ENCODE measurements around the gene DGKG.

Gene DGKG

DNA sequence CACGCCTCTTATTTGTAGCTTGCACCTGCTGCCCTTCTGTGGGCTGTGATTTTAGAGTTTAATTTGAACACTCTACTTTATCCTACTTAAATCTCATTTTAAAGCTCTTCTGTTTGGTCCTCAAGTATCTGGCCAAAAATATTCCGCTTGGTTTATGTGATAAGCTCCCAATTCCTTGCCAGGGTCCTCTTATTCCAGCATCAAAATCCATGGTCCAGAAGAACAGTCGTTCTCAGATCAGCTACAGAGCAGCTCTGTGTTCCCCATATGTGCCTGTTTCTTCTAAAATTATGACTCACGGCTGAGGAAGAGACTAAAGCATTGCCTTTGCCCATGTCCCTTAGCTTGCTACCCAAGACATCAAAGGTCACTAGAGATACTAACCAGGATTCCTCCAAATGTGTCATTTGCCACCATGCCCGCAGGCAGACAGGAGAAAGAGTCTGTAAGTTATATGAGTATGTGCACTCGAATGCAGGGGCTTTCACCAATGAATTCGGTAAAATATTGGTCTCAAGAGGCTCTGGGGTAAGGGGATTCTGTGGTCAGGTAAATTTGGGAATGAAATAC, 137.9 kb downstream of the DGKG start:
- no peak overlapping the region for H3K9ac ChIP-seq (ENCODE audit: low read depth in 1 of 2, low read length in 2 of 2)
- H3K9me3 ChIP-seq (ENCODE audit: control insufficient read depth in 1 of 2, low read length in 2 of 2), result no peaks in the 10 kb centered on the region
- no peaks in the 10 kb centered on the region for H3K4me1 ChIP-seq (ENCODE audit: control insufficient read depth in 1 of 2, insufficient read depth in 2 of 2, low read length in 2 of 2)
- no peak overlapping the region for H3K4me3 ChIP-seq (ENCODE audit: low read depth in 1 of 2, low read length in 2 of 2)
- no peak overlapping the region for H3K27ac ChIP-seq (ENCODE audit: low read depth, low read length)
- H3K27me3 ChIP-seq (ENCODE audit: control insufficient read depth in 1 of 2, insufficient read depth in 2 of 2, low read length in 2 of 2), result no peaks in the 10 kb centered on the region
- no peaks in the 10 kb centered on the region for H3K36me3 ChIP-seq (ENCODE audit: control insufficient read depth in 1 of 2, insufficient read depth in 2 of 2, low read length in 2 of 2)

DNA sequence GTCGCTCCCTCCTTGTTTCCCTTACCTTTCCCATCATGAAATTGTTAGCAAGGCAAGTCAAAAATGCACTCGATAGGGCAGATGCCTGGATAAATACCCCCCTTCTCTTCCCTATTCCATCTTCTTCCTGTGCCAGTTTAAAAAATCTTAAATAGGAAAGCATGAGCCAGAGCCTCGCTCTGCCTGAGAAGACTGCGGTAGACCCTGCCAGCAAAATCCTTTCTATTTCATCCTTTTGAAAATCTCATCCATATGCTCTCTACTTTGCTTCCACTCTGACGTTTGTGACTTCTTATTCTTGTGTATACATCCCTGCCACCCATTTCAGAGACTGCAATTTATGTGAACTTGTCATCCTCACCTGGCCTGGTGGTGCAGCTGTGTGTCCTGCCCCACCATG, 138.6 kb downstream of the DGKG start:
- Histone ChIP-seq H3K4me3 (ENCODE audit: low read depth in 1 of 2, low read length in 2 of 2) (no peak overlapping the region), H3K36me3 (ENCODE audit: control insufficient read depth in 1 of 2, insufficient read depth in 2 of 2, low read length in 2 of 2) (no peaks in the 10 kb centered on the region), H3K4me1 (ENCODE audit: control insufficient read depth in 1 of 2, insufficient read depth in 2 of 2, low read length in 2 of 2) (no peaks in the 10 kb centered on the region), H3K9me3 (ENCODE audit: control insufficient read depth in 1 of 2, low read length in 2 of 2) (no peaks in the 10 kb centered on the region), H3K27ac (ENCODE audit: low read depth, low read length) (no peak overlapping the region), H3K27me3 (ENCODE audit: control insufficient read depth in 1 of 2, insufficient read depth in 2 of 2, low read length in 2 of 2) (no peaks in the 10 kb centered on the region), H3K9ac (ENCODE audit: low read depth in 1 of 2, low read length in 2 of 2) (no peak overlapping the region)

DNA sequence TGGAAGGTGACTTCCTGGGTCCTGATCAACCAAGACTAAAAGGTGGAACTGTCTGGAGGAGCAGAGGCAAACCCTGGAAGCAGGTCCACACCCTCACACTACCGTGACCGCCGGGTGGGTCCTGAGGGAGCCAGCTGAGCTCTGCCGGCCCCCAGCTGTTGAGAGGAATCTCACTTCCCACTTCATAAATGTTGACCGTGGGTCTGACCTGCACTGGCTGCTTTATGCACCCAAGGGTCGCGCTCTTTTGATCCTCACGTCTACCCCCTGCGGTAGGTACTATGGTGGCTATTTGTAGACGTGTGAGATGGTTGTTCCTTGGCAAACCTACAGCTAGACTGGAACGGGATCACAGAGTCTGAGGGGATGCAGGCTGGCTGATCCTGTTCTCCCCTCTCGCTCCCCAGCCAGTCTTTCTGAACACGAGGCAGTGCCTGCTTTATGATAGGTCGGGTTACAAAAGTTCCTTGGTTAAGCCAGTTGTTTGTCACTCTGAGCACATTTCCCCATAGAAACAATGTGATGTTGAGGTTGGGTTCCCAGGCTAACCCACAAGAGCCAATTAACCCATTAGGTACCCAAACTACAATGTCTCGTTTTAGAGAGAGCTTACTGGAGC, 140.2 kb downstream of the DGKG start:
- Histone ChIP-seq H3K36me3 (ENCODE audit: control insufficient read depth in 1 of 2, insufficient read depth in 2 of 2, low read length in 2 of 2) (no peaks in the 10 kb centered on the region), H3K9me3 (ENCODE audit: control insufficient read depth in 1 of 2, low read length in 2 of 2) (no peaks in the 10 kb centered on the region), H3K4me3 (ENCODE audit: low read depth in 1 of 2, low read length in 2 of 2) (no peak overlapping the region), H3K27me3 (ENCODE audit: control insufficient read depth in 1 of 2, insufficient read depth in 2 of 2, low read length in 2 of 2) (no peaks in the 10 kb centered on the region), H3K9ac (ENCODE audit: low read depth in 1 of 2, low read length in 2 of 2) (no peak overlapping the region), H3K4me1 (ENCODE audit: control insufficient read depth in 1 of 2, insufficient read depth in 2 of 2, low read length in 2 of 2) (no peaks in the 10 kb centered on the region), H3K27ac (ENCODE audit: low read depth, low read length) (no peak overlapping the region)

DNA sequence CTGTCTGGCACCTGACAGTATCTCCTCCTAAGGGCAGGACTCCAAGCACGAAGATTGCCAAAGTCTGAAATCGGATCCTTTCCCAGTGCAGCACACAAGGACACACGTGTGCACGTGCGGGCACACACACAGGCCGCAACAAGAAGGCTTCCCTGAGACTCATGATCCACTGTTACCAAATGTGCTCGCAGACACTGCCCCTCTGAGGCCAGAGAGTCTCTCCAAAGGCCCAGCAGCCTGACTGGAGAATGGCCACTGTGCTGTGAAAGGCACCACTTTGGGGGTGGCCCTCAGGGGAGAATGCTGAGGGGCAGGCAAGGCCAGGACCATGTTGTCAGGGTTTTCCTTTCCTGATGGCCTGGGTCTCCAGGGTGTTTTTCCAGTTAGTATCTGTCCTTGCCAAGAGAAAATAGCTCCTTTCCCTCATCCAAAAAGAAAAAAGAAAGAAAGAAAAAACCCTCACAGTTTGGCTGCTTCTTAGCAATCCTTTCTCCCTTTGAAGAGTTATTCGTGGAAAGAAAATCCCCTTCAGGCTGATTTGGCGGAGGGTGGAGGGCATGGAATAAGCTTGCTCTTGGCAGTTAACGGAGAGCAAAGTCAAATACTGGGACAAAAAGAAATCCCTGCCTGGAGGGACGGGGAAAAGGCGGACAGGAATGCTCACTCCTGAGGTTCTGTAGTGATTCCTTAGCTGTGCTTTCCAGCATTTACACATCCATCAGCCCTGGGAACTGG, 141.0 kb downstream of the DGKG start:
- no peaks in the 10 kb centered on the region for H3K36me3 ChIP-seq (ENCODE audit: control insufficient read depth in 1 of 2, insufficient read depth in 2 of 2, low read length in 2 of 2)
- no peak overlapping the region for H3K27ac ChIP-seq (ENCODE audit: low read depth, low read length)
- H3K9me3 ChIP-seq (ENCODE audit: control insufficient read depth in 1 of 2, low read length in 2 of 2), result no peaks in the 10 kb centered on the region
- no peaks in the 10 kb centered on the region for H3K27me3 ChIP-seq (ENCODE audit: control insufficient read depth in 1 of 2, insufficient read depth in 2 of 2, low read length in 2 of 2)
- H3K9ac ChIP-seq (ENCODE audit: low read depth in 1 of 2, low read length in 2 of 2), result no peak overlapping the region
- H3K4me3 ChIP-seq (ENCODE audit: low read depth in 1 of 2, low read length in 2 of 2), result no peak overlapping the region
- H3K4me1 ChIP-seq (ENCODE audit: control insufficient read depth in 1 of 2, insufficient read depth in 2 of 2, low read length in 2 of 2), result no peaks in the 10 kb centered on the region

DNA sequence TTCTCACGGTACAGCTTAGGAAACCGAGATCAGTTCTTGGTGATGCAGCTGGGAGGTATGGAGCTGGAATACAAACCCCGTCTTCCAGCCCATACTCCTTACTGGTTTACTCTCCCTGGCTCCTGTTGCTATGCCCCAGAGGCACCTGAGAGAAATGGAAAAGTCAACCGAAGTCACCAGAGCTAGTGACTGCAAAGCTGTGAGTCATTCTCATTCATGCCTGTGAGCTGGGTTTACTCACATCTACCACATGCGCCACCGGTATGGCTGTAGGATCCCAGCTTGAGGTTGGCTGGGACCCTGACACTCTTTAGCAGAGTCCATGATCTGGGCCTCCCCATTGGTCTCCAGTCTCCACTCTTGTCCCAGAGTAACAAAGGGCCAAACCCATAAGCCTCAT, 141.7 kb downstream of the DGKG start:
- Histone ChIP-seq H3K4me1 (ENCODE audit: control insufficient read depth in 1 of 2, insufficient read depth in 2 of 2, low read length in 2 of 2) (no peaks in the 10 kb centered on the region), H3K27me3 (ENCODE audit: control insufficient read depth in 1 of 2, insufficient read depth in 2 of 2, low read length in 2 of 2) (no peaks in the 10 kb centered on the region), H3K27ac (ENCODE audit: low read depth, low read length) (no peak overlapping the region), H3K36me3 (ENCODE audit: control insufficient read depth in 1 of 2, insufficient read depth in 2 of 2, low read length in 2 of 2) (no peaks in the 10 kb centered on the region), H3K4me3 (ENCODE audit: low read depth in 1 of 2, low read length in 2 of 2) (no peak overlapping the region), H3K9ac (ENCODE audit: low read depth in 1 of 2, low read length in 2 of 2) (no peak overlapping the region), H3K9me3 (ENCODE audit: control insufficient read depth in 1 of 2, low read length in 2 of 2) (no peaks in the 10 kb centered on the region)

DNA sequence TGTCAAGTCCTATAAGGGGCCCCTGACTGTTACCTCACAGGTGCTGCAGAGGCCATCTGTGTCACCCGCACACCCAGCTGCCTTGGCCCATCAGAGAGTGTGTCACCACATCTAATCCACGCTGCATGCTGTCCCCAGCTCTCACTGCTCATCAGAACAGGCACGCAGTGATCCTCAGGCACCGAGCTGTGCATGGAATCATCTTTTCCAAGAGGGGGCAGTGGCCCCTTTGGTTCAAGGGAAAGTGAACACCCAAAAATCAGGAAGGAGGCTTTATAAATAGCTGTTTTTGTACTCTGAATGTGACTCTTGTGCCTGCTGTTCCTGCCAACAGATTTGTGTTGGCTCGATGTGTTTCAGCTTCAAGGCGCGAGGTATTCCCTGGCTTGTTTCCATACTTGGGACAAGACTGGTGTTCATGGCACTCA, 142.8 kb downstream of the DGKG start:
- Histone ChIP-seq H3K9ac (ENCODE audit: low read depth in 1 of 2, low read length in 2 of 2) (no peak overlapping the region), H3K4me3 (ENCODE audit: low read depth in 1 of 2, low read length in 2 of 2) (no peak overlapping the region), H3K36me3 (ENCODE audit: control insufficient read depth in 1 of 2, insufficient read depth in 2 of 2, low read length in 2 of 2) (no peaks in the 10 kb centered on the region), H3K27me3 (ENCODE audit: control insufficient read depth in 1 of 2, insufficient read depth in 2 of 2, low read length in 2 of 2) (no peaks in the 10 kb centered on the region), H3K27ac (ENCODE audit: low read depth, low read length) (no peak overlapping the region), H3K4me1 (ENCODE audit: control insufficient read depth in 1 of 2, insufficient read depth in 2 of 2, low read length in 2 of 2) (no peaks in the 10 kb centered on the region), H3K9me3 (ENCODE audit: control insufficient read depth in 1 of 2, low read length in 2 of 2) (no peaks in the 10 kb centered on the region)

DNA sequence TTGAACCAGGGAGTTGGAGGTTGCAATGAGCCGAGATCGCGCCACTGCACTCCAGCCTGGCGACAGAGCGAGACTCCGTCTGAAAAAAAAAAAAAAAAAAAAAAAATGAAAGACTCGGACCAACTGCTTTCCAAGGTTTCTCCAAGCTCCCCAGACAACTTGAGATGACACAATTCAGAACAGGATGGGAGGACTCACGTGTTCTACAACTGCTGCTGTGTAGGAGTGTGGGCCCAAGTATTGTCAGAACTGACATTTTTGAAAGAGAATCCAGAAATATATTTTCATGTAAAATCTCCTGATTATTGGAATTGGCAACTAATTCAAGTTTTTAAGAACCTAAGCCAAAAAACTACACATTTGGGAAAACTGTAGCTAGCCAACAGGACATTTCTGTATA, 143.6 kb downstream of the DGKG start:
- H3K27ac ChIP-seq (ENCODE audit: low read depth, low read length), result no peak overlapping the region
- no peaks in the 10 kb centered on the region for H3K4me1 ChIP-seq (ENCODE audit: control insufficient read depth in 1 of 2, insufficient read depth in 2 of 2, low read length in 2 of 2)
- no peaks in the 10 kb centered on the region for H3K36me3 ChIP-seq (ENCODE audit: control insufficient read depth in 1 of 2, insufficient read depth in 2 of 2, low read length in 2 of 2)
- no peaks in the 10 kb centered on the region for H3K27me3 ChIP-seq (ENCODE audit: control insufficient read depth in 1 of 2, insufficient read depth in 2 of 2, low read length in 2 of 2)
- H3K9me3 ChIP-seq (ENCODE audit: control insufficient read depth in 1 of 2, low read length in 2 of 2), result no peaks in the 10 kb centered on the region
- no peak overlapping the region for H3K9ac ChIP-seq (ENCODE audit: low read depth in 1 of 2, low read length in 2 of 2)
- no peak overlapping the region for H3K4me3 ChIP-seq (ENCODE audit: low read depth in 1 of 2, low read length in 2 of 2)

DNA sequence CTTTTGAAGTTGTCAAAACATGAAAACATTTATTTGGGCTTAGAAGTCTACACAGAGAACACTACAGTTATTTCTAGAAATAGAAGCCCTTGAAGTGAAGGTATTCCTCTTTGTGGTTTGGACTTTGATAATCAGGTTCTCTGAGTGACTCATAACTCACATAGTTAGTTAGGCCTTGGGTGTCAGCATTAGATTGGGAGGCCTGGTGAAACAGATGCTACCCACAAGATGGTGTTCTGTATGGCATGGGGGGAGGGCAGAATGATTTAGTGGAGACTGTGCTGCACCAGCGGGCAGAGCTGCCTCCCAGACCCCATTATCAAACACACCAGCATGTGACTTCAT, 144.2 kb downstream of the DGKG start:
- Histone ChIP-seq H3K4me1 (ENCODE audit: control insufficient read depth in 1 of 2, insufficient read depth in 2 of 2, low read length in 2 of 2) (no peaks in the 10 kb centered on the region), H3K36me3 (ENCODE audit: control insufficient read depth in 1 of 2, insufficient read depth in 2 of 2, low read length in 2 of 2) (no peaks in the 10 kb centered on the region), H3K27me3 (ENCODE audit: control insufficient read depth in 1 of 2, insufficient read depth in 2 of 2, low read length in 2 of 2) (no peaks in the 10 kb centered on the region), H3K27ac (ENCODE audit: low read depth, low read length) (no peak overlapping the region), H3K9me3 (ENCODE audit: control insufficient read depth in 1 of 2, low read length in 2 of 2) (no peaks in the 10 kb centered on the region), H3K9ac (ENCODE audit: low read depth in 1 of 2, low read length in 2 of 2) (no peak overlapping the region), H3K4me3 (ENCODE audit: low read depth in 1 of 2, low read length in 2 of 2) (no peak overlapping the region)

DNA sequence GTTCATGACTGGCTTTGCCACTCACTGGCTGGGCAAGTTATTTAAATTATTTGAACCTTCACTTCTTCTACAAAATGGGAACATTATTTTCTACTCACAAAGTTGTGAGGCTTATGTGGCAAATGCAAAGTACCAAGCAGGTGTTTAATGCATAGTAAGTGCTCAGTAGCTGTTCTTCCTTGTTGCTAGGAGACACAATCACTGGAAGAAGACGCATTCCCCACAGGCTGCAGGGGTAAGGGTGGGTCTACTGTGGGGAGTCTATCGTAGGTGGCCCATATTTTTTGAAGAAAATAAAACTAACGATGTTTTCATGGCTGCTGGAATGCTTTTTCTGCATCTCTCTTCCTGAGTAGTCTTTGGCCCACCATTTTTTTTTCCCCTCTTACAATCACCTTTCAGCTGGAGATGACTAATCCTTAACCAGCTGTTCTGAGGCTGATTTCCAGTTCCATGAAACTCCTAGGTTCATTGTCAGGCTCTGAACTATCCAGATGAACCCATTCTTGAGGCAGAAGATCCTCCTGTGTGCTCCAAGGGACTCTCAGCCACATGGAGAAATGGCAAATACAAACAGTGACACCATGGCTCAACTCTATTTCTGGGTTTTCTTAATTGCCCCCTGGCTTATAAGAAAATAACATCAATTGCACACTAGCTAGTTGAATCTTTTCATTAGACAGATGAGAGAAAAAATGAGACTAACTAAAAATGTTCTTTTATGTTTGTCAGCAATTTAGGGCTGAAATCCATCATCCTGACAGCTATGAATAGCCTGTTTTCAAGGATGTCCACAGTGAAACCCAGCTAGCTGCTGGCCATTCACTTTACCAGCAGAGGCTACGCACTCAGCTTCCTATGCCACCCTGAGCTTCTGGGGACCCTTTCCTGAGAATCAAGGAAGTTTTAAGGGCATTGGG, 144.9 kb downstream of the DGKG start:
- Histone ChIP-seq H3K27me3 (ENCODE audit: control insufficient read depth in 1 of 2, insufficient read depth in 2 of 2, low read length in 2 of 2) (no peaks in the 10 kb centered on the region), H3K27ac (ENCODE audit: low read depth, low read length) (no peak overlapping the region), H3K9ac (ENCODE audit: low read depth in 1 of 2, low read length in 2 of 2) (no peak overlapping the region), H3K4me1 (ENCODE audit: control insufficient read depth in 1 of 2, insufficient read depth in 2 of 2, low read length in 2 of 2) (no peaks in the 10 kb centered on the region), H3K36me3 (ENCODE audit: control insufficient read depth in 1 of 2, insufficient read depth in 2 of 2, low read length in 2 of 2) (no peaks in the 10 kb centered on the region), H3K4me3 (ENCODE audit: low read depth in 1 of 2, low read length in 2 of 2) (no peak overlapping the region), H3K9me3 (ENCODE audit: control insufficient read depth in 1 of 2, low read length in 2 of 2) (no peaks in the 10 kb centered on the region)

DNA sequence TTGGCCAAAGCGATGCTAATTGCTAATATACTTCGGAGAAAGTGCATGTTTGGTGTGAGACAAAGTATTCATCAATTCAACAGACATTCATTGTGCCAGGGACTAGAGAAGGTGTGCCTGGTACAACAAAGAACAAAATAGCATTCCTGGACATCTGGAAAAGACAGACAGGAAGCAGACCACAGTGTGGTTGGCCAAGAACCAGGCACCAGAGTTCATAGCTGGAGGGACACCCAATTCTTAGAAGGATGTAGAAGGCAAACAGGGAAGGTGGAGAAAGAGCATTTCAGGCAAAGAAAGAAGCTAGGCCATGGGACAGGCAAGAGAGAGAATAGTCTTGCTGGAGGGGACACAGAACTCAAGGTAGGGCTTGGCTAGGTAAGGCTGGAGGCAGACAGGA, 147.4 kb downstream of the DGKG start:
- no peaks in the 10 kb centered on the region for H3K9me3 ChIP-seq (ENCODE audit: control insufficient read depth in 1 of 2, low read length in 2 of 2)
- H3K27me3 ChIP-seq (ENCODE audit: control insufficient read depth in 1 of 2, insufficient read depth in 2 of 2, low read length in 2 of 2), result no peaks in the 10 kb centered on the region
- H3K36me3 ChIP-seq (ENCODE audit: control insufficient read depth in 1 of 2, insufficient read depth in 2 of 2, low read length in 2 of 2), result no peaks in the 10 kb centered on the region
- no peak overlapping the region for H3K27ac ChIP-seq (ENCODE audit: low read depth, low read length)
- no peak overlapping the region for H3K4me3 ChIP-seq (ENCODE audit: low read depth in 1 of 2, low read length in 2 of 2)
- peaks cover 13% of the 10 kb centered on the region in 2 donors for H3K4me1 ChIP-seq (ENCODE audit: control insufficient read depth in 1 of 2, insufficient read depth in 2 of 2, low read length in 2 of 2)
- H3K9ac ChIP-seq (ENCODE audit: low read depth in 1 of 2, low read length in 2 of 2), result no peak overlapping the region
